GM12874 (cell line): Measurements from ENCODE around the gene PLXNA3.

ENCODE experiments used
- TF ChIP-seq, protein P1 (sequence below): IDR thresholded peaks from 2 replicates; pipeline ENCODE4 v1.5.1; 2011; ENCODE audit warnings: low read depth, mild to moderate bottlenecking, control low read depth, low read length, moderate library complexity; ENCODE audit not compliant: insufficient read depth

Gene PLXNA3

DNA sequence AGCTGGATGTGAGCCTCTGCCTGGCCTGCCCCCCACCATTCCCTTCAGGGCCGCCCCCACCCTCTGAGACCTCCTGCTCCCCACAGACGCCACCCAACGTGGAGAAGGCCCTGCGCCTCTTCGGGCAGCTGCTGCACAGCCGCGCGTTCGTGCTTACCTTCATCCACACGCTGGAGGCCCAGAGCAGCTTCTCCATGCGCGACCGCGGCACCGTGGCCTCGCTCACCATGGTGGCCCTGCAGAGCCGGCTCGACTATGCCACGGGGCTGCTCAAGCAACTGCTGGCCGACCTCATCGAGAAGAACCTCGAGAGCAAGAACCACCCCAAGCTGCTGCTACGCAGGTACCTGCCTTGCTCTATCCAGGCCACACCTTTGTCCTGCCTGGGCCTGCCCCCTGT lies 10.1 kb downstream of the PLXNA3 start:
- TF ChIP-seq, protein P1, sequence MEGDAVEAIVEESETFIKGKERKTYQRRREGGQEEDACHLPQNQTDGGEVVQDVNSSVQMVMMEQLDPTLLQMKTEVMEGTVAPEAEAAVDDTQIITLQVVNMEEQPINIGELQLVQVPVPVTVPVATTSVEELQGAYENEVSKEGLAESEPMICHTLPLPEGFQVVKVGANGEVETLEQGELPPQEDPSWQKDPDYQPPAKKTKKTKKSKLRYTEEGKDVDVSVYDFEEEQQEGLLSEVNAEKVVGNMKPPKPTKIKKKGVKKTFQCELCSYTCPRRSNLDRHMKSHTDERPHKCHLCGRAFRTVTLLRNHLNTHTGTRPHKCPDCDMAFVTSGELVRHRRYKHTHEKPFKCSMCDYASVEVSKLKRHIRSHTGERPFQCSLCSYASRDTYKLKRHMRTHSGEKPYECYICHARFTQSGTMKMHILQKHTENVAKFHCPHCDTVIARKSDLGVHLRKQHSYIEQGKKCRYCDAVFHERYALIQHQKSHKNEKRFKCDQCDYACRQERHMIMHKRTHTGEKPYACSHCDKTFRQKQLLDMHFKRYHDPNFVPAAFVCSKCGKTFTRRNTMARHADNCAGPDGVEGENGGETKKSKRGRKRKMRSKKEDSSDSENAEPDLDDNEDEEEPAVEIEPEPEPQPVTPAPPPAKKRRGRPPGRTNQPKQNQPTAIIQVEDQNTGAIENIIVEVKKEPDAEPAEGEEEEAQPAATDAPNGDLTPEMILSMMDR, result no peak

DNA sequence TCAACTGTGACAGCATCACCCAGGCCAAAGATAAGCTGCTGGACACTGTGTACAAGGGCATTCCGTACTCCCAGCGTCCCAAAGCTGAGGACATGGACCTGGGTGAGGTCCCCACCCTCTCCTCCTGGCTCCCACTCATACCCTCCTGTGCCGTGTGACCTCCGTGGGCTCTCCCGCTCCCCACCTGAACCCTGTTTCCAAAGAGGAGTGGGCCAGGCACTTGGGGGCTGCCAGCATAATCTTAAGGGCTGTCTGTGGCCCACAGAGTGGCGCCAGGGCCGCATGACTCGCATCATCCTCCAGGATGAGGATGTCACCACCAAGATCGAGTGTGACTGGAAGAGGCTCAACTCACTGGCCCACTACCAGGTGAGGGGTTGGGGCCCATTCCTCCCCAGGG lies 11.0 kb downstream of the PLXNA3 start:
- TF ChIP-seq, protein P1, result no peak

DNA sequence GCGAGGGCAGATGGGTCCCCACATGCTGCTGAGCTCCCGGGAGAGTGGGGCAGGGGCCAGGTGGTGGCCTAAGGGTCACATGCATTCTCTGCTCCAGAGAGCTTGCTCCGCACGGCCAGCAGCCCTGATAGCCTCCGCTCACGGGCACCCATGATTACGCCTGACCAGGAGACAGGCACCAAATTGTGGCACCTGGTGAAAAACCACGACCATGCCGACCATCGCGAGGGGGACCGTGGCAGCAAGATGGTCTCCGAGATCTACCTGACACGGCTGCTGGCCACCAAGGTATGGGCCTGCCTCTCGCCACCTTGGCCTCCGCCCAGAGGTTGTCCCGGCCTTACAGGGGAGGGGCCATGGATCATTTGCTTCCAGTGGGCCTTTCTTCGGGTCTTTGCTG lies 11.8 kb downstream of the PLXNA3 start:
- TF ChIP-seq, protein P1, result no peak

DNA sequence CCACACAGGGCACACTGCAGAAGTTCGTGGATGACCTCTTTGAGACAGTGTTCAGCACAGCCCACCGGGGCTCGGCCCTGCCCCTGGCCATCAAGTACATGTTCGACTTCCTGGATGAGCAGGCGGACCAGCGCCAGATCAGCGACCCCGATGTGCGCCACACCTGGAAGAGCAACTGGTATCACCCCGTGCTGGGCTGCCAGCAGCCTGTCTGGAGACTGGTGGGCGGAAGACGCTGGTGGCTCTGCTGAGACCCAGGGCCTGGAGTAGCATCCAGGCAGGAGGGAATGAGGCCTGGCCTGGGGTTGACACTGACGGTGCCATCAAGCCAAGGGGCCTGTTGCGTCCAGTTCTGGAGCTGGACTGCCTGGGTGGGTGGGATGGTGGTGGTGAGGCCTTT lies 12.4 kb downstream of the PLXNA3 start:
- TF ChIP-seq, protein P1, result no peak

DNA sequence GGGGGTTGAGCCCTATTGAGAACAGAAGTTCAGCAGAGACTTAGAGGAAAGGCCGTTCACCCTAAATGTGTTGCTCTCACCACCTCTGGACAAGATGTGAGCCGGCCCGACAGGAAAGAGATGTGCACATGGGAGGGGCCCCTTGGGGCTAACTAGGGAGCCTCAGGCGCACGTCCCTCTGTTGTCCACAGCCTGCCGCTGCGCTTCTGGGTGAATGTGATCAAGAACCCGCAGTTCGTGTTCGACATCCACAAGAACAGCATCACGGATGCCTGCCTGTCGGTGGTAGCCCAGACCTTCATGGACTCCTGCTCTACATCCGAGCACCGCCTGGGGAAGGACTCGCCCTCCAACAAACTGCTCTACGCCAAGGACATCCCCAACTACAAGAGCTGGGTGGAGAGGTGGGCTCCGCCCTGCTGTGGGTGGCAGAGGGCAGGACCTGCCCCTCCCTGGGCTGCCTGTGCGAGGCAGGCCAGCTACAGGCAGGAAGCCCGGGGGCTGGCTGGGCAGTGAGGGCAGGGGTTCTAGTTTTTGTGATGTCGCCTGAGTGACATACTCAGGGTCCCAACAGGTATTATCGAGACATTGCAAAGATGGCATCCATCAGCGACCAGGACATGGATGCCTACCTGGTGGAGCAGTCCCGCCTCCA lies 13.0 kb downstream of the PLXNA3 start:
- TF ChIP-seq, protein P1, result no peak

DNA sequence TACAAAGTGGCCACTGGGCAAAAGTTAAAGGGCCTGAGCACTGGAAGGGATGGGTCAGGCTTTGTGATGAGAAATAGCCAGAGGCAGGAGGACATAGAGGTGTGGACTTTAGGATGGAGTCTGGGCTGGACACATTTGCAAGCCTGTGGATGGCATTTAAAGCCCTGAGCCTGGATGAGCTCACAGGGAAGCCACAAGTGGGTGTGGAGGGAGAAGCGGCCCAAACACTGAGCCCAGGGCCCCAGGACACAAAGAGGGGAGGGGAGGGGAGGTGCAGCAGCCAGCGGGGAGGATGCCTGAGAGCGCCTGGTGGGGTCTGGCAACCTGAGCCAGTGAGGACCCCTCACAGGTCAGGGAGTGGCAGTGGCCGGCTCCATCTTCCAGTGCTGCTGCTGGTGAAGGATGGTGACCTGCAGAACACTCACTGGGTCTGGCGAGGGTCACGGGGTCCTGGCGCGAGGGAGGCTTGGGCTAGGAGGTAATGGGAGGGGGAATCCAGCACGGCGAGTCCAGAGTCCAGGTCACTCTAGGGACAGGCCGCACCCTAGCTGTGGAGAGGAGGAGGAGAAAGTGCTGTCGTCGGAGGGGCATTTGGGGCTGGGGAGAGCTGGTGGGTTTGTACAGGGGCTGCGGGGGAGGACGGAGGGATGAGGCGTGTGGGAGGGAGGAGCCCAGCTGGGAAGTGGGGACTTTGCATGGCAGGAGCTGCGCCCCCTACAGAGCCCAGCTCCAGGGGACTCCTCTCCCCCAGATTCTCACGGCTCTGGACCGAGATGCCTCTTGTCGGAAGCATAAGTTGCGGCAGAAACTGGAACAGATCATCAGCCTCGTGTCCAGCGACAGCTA lies 14.0 kb downstream of the PLXNA3 start:
- TF ChIP-seq, protein P1, result no peak

DNA sequence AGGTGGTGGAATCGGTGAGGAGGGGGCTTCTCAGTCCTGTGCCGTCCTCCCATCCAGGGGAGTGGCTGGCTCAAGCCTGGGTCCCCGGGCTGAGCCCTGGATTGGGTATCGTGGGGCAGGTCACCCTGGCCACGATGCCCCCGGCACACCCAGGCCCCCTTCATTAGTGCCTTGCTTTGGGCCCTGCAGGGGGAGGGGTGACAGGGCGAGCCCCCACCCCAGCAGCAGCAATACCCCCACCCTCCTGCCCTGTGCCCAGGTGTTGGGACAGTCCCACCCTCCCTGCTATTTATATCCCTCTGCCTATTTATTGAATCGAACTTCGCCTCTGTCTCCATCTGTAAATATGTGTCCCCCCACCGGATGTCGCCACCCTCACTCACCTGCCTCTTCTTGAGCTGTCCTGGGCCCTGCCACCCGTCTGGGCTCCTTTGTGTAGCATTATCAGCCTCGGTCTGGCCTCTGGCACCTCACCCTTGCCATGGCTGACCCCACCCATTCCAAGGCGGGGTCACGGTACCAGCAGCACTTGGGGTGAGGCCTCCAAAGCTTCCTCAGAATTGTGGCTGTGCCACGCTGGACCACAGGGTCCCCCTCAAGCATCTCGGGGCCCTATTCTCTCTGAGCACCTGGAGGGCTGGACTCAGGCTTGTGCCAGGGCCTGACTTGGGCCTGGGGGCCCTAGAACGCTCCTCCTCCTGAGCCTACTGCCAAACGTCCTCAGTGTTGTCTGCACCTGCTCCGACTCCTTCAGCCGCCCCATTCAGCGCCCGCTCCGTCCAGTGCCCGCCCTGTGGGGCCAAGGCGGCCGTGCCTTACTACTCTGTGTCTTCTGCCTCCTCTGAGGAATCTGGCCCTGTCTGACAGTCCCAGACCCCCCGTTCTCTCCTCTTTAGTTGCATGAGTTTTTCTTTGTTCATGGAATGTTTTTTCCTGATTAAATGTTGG lies 14.9 kb downstream of the PLXNA3 start:
- TF ChIP-seq, protein P1, result no peak
